ENCODE data around the gene WRAP53.
"Not testable (repeated sequence)": the region's sequence is repeated elsewhere in the genome, so short reads cannot be mapped to it uniquely, and the experiment has no call there.

DNA sequence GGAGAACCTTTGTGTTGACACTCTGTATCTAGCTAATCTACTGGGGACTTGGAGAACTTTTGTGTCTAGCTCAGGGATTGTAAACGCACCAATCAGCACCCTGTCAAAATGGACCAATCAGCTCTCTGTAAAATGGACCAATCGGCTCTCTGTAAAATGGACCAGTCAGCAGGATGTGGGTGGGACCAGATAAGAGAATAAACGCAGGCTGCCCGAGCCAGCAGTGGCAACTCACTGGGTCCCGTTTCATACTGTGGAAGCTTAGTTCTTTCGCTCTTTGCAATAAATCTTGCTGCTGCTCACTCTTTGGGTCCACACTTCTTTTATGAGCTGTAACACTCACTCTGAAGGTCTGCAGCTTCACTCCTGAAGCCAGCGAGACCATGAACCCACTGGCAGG, 46.6 kb upstream of the WRAP53 start:
- not testable (repeated sequence) for TF ChIP-seq CTCF (IDR thresholded peaks at IDR 0.05); EZH2 (IDR thresholded peaks at IDR 0.05; ENCODE audit: borderline replicate concordance, insufficient read depth, low read depth, low read length, poor library complexity, severe bottlenecking)
